Posterior vena cava (tissue), 2 donors: ENCODE results near the gene HEXB. TPM values are rescaled to one million over a fixed set of nuclear protein-coding genes. Genes with fewer than 3 reads are reported as not detected.
"Not testable (repeated sequence)": the region's sequence is repeated elsewhere in the genome, so short reads cannot be mapped to it uniquely, and the experiment has no call there.

Experiments
- DNase-seq: peaks from one replicate; pipeline ENCODE4 v3.0.0-alpha.2; 2020; ENCODE audit warnings: low spot score
- intact Hi-C, 2 donors: fragments of 100-400 bp; cut with DNase I; formaldehyde crosslinking; loops; one replicate each; pipeline versions ENCODE4 v1.14.1 to v1.14.2; 2022 to 2023
- total RNA-seq, 2 donors: library from RNA; stranded (reverse); fragmentation: NEBNext Ultra II Directional; extraction: Animal tissue kit (Norgen Biotek cat#: 25700); gene quantifications; one replicate each; pipeline ENCODE4 v1.2.1, GENCODE V29; 2021
- donor health status: DM: yes; HTN: yes; CAD: no.
- donor health status: DM: yes; HTN: yes; CAD: no.

HEXB gene
- total RNA-seq, 2 donors from 2014 or later, result 156 to 209 TPM

DNA sequence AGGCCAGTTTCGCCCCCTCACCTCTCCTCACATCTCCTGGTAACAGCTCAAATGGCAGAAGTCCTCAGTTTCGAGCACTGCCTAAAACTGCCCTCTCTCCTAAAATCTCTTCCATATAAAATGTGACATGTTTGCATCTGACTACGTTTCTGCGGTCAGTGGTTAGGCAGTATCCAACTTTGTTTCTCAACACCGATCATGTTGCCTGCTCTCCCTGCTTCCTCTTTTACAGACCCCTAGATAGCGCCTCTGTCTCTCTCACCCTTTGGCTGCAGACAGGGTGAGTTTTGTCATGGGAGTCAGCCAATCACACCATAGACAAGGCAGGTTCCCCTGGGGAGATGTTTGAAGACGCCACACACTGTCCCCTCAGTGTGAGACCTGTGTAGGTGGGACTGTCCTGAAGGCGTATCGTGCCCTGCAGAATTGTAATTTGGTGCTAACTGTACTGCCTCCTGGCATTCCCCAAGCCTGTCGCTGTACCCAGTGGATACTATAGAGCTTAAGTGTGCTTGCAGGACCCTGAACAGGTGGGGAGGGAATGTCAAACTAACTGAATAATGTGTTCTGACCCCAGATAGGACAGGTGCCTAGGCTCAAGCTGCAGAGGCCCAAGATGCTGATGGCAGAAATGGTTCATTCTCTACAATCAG lies 1.1 kb downstream of the HEXB start:
- intact Hi-C loops, result no loop called here
- no peak for DNase-seq

DNA sequence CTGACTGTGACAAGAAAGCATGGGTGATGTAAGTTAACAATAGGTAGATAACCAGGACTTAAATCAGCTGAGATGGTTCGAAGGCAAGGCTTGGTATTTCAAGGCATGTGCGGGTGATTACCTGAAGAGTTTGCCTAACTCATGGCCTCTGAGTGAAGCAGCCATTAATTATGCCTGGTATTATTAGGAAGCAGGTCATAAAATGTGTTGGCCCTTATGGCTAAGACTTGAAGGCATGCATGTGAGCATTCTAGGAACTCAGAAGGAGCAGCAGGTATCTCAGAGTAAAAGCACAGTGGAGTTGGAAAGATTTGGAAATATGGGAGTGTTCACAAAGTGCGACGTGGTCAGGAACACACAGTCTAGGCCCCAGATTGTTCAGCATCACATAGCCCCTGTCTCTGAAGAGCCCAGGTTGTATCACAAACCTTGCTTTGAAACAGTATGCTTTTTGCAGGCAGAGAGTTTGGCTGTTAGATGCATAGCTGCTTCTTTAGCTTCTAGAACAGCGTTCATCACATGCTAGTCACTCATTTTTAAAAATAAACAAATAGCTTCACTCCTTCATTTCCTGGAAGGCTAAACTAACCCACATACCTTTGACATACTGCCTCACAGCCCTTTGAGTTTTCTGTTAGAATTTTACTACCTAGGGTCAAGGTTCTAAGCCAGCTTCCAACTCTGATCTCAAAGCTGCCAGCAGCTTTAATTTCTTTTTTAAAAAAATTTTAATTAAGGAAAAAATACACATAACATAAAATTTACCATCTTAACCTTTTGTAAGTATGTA lies 2.1 kb downstream of the HEXB start:
- intact Hi-C loops, result no loop called here
- no peak for DNase-seq

DNA sequence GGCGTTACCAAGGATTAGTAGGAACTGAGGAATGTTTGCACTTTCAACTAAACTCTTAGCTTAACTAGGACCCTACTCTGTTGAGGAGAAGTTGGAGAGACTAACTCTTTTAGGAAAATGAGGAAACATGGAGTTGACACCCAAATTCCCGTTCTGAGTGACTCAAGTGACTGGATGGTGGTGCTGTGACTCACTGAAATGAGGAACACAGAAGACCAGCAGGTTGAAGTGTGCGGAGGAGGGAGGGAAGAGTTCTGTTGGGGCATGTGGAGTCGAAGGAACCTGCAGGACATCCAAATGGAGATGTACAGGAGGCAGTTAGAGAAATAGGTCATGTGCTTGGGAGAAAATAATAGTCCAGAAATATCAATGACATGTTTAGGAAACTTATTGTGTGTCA lies 8.2 kb downstream of the HEXB start:
- DNase-seq, result no peak

DNA sequence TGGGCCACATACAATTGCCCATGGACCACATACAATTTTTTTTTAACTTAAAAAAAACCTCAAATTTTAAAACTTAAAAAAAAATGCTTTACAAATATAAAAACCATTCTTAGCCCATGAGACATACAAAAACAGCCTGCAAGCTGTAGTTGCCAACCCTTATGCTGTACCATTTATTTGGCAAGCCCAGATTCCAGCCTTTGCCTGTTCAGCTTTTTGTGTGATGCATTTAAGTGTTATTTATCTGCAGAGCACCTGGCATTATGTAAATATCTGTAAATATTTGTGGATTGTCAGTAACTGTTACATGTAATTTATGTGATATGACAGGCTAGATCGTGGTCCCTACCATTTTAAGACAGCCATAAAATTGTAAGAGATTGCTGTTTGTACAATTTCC lies 32.6 kb downstream of the HEXB start:
- no peak for DNase-seq
- intact Hi-C loops, result no loop called here

More for the DNA sequence above, 8.2 kb downstream of the HEXB start:
- intact Hi-C loops, result no loop called here

DNA sequence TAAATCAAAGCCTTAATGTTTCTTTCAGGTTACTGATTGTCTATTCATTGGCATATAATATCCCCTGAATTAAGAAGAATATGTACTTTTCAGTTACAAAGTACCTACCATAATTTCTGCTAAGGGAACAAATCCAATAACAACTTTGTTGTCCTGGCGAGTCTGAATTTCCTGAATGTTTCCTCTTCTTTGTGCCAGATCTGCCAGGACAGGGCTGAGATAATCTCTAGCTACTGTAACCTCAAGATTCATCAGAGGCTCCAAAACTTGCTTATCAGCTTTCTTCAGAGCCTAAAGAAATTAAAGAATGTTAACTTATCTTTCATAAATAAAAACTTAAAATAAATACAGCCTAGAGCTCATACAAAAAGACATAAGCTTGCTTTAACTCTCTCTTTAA lies 37.2 kb downstream of the HEXB start:
- intact Hi-C loops, result no loop called here
- DNase-seq, result no peak

DNA sequence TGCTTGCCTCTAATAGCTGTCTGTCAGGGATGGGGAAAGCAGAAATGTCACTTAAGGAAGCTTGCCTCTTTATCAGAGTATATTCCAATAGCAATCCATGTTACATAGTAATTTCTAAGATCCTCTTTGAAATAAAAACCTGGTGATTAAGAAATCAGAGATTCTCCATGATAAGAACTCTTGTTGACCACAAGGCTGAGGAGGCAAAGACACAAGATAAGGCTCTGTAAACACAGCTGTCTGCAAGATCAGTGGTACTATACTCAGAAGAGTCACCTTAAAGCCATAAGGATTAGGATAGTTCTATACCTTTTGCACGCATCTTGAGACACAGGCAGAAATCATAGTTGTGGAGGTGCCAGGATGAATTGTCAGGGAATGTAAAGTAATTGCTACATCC lies 40.3 kb downstream of the HEXB start:
- intact Hi-C loops, result no loop called here

DNA sequence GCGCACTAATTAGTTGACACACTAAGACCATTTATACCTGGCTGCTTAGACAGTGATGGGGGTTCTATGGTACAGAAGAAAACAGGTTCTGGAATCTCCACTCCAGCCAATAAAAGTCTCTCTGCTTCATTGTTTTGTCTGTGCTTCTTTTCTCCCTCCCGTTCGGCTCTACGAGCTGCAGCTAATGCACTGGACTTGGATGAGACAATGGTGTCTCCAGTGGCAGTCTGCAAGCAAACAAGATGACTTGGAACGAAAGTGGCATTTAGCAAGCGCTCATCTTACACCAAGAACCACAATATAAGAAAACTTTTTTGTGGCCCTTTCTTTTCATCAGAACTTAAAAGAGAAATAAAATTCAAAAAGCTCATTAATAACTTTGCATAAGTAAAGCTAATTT lies 51.7 kb downstream of the HEXB start:
- DNase-seq, result no peak
- intact Hi-C loops, result no loop called here

More for the DNA sequence above, 40.3 kb downstream of the HEXB start:
- DNase-seq, result no peak

DNA sequence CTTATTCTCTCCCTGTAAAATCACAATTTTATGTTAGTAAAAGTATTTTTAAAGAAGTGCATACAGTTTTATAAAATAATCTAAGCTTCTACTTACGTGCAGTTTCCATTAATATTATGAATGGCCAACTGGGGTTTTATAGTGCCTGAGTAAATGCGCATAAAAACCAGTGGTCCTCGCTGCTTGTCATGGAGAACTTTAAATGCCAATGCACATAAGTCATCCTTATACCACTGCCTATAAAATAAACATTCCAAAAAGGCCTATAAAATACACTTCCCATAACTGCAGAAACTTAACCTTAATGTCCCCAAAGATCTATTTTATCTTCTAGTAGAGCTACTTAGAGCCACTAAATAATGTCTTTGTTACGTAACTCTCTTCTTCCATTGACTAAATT lies 53.4 kb downstream of the HEXB start:
- DNase-seq, result no peak
- intact Hi-C loops, result no loop called here

DNA sequence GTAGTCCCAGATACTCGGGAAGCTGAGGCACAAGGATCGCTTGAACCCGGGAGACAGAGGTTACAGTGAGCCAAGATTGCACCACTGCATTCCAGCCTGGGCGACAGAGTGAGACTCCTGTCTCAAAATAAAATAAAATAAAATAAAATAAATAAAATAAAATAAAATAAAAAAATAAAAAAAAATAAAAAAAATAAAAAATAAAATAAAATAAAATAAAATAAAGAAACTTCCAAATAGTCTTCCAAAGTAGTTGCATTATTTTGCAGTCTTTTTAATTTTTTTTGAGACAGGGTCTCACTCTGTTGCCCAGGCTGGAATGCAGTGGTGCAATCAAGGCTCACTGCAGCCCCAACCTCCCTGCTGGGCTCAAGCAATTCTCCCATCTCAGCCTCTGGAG lies 63.7 kb downstream of the HEXB start:
- intact Hi-C loops, DNase-seq: not testable (repeated sequence)

DNA sequence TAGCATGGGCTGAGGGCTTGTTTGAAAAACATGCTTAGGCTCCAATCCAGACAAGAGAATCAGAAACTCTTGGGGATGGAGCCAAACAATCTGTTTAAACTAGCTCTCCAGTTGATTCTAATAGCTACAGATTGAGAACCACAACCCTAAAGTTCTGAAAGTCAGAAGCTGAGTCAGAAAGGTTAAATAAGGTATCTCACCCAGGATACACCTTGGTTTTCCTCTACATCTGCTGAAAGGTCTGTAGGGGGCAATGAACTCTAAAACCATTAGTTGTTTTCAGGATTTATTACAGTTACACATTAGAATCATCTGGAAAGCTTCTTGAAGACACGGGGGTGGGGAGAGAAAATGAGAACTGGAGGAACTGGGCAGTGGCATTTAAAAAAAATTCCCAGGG lies 76.2 kb downstream of the HEXB start:
- no peak for DNase-seq
- intact Hi-C loops, result no loop called here

DNA sequence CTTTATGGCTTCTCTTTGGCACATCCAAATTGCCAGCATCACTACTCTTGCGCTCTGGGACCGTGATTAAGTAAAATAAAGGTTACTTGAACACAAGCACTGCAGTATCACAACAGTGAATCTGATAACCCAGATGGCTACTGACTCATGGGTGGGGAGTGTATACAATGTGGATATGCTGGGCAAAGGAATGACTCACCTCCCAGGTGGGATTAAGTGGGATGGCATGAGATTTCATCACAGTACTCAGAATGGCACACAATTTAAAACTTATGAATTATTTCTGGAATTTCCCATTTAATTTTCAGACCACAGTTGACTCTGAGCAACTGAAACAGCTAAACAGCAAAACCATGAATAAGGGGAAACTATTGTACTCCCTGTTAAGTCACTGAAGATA lies 77.6 kb downstream of the HEXB start:
- intact Hi-C loops, result no loop called here
- no peak for DNase-seq

DNA sequence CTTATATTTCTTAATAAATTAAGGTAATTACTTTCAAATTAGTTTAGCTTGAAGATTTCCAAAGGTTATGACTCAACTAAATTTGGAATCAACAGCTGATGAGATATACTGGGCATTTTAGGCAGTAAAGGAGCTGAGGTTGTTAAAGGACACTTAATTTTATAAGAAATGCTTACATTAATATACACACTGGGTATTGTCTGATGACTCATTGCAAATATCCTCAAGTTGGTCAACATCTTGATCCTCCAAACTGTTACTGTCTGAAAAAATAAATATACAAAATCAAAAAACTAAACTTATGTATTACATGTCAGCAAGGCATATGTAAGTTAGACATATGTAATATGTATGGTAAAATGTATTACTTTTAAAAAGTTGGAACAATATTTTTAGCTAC lies 78.5 kb downstream of the HEXB start:
- intact Hi-C loops, result no loop called here
- DNase-seq, result no peak

DNA sequence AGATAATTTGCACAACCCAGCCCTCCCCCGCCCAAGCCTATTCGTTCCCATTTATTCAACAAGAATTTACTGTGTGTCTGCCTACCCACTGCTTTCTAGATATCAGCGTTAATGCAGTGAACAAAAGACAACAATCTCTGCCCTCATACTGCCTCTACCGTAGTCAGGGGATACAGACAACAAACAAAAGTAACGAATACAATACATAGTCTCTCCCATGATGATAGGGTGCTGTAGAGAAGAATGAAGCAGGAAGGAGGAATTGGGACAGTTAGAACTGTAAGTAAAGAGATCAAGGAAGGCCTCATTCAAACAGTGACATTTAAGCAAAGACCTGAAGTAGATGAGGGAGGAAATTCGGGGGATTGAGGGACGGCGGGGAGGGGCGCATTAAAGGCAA lies 80.2 kb downstream of the HEXB start:
- no peak for DNase-seq
- intact Hi-C loops, result no loop called here

DNA sequence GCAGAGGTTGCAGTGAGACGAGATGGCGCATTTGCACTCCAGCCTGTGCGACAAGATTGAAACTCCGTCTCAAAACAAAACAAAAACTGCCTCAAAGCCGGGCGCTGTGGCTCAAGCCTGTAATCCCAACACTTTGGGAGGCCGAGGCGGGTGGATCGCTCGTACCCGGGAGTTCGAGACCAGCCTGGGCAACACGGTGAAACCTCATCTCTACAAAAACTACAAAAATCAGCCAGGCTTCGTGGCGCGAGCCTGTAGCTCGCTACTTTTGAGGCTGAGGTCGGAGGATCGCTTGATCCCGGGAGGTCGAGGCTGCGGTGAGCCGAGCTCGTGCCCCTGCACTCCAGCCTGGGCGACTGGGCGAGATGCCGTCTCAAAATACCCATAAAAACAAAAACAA lies 80.9 kb downstream of the HEXB start:
- DNase-seq, result no peak
- intact Hi-C loops, result no loop called here

DNA sequence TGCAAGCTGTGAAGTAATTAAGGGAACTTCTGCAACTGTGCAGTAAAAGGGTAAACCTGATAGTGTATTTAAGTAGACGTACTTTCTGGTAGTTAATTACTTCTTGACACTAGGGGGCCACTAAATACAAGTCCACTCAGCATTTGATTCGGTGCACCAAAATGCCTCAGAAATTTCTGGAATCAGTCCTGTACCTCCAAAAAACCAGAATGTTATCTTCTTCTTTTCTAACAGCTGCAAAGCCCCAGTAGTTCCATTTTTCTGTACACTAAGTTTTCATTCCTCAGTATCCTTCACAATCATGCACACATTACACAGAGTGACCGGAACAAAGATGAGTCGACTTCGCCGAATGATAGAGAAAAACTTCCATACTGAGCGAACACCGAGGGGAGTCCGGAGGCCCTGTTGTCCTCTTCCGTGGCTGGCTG lies 81.4 kb downstream of the HEXB start:
- DNase-seq, result no peak
- intact Hi-C loops, result no loop called here

DNA sequence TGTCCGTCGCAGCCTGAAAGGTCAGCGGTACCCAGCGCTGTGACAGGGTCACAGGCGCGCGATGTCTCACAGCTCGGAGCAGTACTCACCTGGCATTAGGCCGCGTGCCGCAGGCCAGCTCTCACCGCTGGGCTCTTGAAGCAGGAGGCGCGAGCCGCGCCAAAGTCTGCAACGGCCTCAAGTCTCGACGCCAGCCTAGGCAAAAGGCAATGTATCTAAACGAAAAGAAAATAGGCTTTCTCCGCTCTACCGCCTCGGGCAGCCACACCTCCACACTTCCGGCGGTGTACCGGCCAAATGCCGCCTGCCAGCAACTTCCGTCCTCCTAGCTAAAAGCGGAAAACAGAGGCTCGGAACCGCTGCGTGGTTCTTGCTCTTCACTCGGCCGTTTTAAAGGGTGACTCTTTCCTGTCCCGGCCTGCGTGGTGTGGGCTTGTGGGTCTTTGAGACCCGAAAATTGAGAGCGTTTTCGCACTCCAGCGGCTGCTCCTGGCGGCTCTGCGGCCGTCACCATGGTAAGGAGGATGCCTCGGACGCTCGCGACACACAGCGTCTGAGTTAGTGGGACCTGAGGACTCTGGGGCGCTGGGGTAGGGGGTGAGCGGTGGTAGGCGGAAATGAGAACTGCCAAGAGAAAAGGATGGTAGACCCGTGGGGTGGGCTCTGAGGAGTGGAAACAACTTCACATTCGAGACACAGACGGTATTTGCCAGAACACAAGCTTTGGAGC lies 82.0 kb downstream of the HEXB start, which contains the start of the genes GFM2 and NSA2:
GFM2 (minus strand) TSS at position 269 of the 730 bp plus-strand sequence. CDS start 3,375 bp downstream, outside the sequence.
NSA2 (plus strand) TSS at position 401 of the 730 bp plus-strand sequence; CDS start at position 513, 112 bp downstream.
- DNase-seq, result peak; percentile 98
- intact Hi-C loops, result no loop called here

DNA sequence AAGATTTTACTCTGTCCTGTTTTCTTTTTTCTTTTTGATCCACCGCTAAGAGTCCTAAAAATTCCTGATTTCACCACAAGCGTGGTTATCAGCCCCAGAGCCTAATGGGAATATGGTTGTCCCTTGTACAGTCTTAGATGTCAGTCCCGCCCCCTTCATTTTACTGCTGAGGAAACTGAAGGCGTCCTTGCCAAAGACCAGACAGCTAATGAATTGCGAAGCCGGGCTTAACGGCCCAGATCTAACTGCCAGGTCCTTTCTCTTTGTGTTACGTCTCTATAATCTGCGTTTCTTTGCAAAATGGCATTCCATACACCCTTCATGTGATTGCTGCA lies 82.5 kb downstream of the HEXB start:
- intact Hi-C loops, result no loop called here
- DNase-seq, result no peak
